Right kidney (tissue), 1 donor: Measurements from ENCODE around the gene CCDC63.
"Not testable (repeated sequence)": the region's sequence is repeated elsewhere in the genome, so short reads cannot be mapped to it uniquely, and the experiment has no call there.

Source experiments
- DNase-seq: peaks from one replicate; pipeline ENCODE4 v3.0.0-alpha.2; 2016

CCDC63 gene

DNA sequence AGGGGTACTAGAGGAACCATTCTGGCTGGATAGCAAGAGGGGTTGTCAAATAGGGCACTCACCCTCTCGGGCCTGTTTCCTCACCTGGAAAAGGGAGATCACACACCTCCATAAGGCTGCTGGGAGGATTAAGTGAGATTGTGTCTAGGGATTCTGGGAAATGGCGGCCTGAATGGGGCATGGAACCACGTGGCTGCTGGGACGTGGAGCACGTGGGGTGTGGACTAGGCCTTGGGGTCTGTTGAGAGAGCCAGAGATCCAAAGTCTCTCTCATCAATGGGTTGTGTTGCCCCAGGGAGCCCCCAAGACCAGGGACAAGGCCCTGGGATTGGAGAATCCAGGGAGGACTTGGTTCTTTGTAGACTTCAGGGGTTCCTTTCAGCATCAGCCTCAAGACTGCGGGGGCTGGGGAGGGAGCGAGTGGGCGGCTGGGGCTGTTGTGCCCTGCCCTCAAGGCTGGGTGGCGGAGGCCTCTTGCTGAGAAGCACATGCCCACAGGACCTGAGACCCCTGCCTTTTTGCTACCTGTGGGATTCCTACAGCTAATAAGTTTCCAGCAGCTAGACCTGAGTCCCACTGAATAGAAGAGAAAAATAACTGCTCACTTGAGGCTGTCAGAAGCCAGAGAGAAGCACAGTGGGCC is 77.0 kb downstream of the CCDC63 start:
- DNase-seq, result no peak

- no peak for DNase-seq
Measured at GRCh38 chr12:110927546-110927945, 80.8 kb downstream of the CCDC63 start.

- no peak for DNase-seq
Measured at GRCh38 chr12:110928700-110929099, 81.9 kb downstream of the CCDC63 start.

GRCh38 chr12:110929818-110930217 is 83.0 kb downstream of the CCDC63 start:
- DNase-seq, result no peak

GRCh38 chr12:110930348-110931314 is 83.8 kb downstream of the CCDC63 start:
- no peak for DNase-seq

- no peak for DNase-seq
Measured at GRCh38 chr12:110931315-110931728, 84.5 kb downstream of the CCDC63 start.

DNA sequence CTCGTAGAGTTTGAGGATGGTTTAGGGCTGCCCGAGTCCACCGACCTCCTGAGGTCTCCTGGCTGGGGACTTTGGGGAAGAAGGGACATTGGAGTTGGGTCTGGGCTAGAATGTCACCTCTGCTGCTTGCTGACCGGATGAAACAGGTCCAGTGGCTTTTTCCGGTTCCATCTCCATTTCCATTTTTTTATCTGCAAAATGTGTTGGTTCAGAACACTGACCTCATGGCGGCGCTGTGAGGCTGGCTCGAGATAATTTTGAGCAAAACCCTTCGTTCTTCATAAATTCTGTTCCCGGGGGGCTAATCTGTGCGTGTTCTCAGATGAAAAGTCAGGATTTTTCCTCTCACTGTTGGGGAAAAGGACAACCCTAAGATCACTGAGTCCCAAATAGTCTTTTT is 85.3 kb downstream of the CCDC63 start:
- DNase-seq, result no peak

DNA sequence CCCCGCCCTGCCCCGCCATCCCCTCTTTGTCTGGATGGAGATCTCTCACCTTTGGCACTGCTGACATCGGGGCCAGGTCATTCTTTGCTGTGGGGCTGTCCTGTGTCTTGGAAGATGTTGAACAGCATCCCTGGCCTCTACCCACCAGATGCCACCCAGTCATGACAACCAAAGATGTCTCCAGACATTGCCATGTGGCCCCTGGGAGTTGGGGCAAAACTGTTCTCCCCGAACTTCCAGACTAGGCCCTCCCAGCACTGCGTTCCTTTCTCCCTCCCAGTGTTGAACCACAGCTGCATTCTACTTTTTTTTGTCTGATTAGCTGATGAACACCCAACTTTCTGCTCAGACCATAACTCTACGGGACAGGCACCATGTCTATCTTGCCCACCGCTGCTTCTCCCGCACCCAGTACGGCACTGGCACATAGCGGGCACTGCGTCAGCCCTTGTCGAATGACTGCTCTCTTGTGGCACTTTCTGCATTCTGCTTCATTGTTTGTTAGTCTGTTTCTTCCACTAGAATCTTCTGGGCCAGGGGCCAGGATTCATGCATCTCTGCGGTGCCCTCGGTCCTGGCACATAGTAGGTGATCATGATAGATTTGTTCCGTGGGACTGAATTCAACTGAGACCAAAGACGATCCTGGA is 86.7 kb downstream of the CCDC63 start:
- DNase-seq, result no peak

- DNase-seq, result no peak
Measured at GRCh38 chr12:110934093-110934852, 87.5 kb downstream of the CCDC63 start.

DNA sequence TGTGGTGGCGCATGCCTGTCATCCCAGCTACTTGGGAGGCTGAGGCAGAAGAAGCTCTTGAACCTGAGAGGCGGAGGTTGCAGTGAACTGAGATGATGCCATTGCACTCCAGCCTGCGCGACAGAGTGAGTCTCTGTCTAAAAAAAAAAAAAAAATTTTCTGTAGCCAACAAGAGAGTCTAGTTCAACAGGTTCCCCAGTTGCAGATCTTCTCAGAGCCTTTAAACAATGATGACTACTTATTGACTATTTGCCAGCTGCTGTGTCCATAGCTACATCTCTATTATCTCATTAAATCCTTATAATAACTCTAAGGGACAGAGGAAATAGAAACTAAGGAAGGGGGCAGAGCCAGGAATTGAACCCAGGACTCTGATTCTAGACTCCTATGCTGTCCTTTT is 88.8 kb downstream of the CCDC63 start:
- DNase-seq, result no peak

- DNase-seq, result no peak
Measured at GRCh38 chr12:110936367-110937103, 89.7 kb downstream of the CCDC63 start.

- DNase-seq, result peak; percentile 59
Measured at GRCh38 chr12:110937104-110937641, 90.4 kb downstream of the CCDC63 start.

GRCh38 chr12:110940296-110940695 is 93.5 kb downstream of the CCDC63 start:
- DNase-seq, result no peak

DNA sequence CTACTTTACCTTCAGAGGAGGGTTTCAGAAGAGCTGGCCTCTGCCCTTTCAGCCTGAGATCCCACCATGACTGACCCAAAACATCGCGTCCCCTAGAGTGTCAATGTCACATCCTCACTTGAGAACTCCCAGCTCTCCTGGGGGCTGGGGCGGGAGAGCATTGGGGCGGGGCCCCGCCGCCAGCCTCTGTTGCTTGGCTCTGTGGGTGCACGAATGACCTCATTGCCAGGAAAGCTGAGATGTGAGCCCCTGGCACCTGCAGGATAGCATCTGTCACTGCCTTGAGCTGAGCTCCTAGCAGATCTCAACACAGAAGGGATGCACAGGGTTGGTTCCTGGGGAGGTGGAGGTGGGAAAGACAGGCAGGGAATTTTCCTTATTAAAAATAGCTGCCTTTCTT is 94.1 kb downstream of the CCDC63 start:
- no peak for DNase-seq

- DNase-seq, result no peak
Measured at GRCh38 chr12:110941391-110941790, 94.6 kb downstream of the CCDC63 start.

- no peak for DNase-seq
Measured at GRCh38 chr12:110943373-110943772, 96.6 kb downstream of the CCDC63 start.

DNA sequence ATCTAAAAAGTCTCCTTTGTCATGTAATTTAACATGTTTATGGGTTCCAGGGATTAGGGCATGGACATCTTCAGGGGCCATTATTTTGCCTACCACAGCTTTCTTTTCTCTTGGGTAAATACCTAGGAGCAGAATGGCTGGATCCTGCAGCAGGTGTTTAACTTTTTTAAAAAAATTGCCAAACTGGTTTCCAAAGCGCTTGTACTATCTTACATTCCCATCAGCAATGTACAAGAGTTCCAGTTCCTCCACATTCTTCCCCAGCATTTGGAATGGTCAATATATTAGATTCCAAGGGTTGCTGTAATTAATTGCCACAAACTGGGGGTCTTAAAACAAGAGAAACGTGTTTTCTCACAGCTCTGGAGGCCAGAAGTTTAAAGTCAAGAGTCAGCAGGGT is 101.3 kb downstream of the CCDC63 start:
- no peak for DNase-seq

DNA sequence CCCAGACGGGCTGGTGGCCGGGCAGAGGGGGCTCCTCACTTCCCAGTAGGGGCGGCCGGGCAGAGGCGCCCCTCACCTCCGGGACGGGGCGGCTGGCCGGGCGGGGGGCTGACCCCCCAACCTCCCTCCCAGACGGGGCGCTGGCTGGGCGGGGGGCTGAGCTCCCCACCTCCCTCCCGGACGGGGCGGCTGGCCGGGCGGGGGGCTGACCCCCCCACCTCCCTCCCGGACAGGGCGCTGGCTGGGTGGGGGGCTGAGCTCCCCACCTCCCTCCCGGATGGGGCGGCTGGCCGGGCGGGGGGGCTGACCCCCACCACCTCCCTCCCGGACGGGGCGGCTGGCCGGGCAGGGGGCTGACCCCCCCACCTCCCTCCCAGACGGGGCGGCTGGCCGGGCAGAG is 103.7 kb downstream of the CCDC63 start:
- not testable (repeated sequence) for DNase-seq

DNA sequence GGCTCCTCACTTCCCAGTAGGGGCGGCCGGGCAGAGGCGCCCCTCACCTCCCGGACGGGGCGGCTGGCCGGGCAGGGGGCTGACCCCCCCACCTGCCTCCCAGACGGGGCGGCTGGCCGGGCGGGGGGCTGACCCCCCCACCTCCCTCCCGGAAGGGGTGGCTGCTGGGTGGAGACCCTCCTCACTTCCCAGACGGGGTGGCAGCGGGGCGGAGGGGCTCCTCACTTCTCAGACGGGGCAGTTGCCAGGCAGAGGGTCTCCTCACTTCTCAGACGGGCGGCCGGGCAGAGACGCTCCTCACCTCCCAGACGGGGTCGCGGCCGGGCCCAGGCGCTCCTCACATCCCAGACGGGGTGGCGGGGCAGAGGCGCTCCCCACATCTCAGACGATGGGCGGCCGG is 104.1 kb downstream of the CCDC63 start:
- not testable (repeated sequence) for DNase-seq
